GM19397 (cell line): ENCODE measurements around the gene MRPL24.

ENCODE experiments used
- ATAC-seq: cut with Tn5 transposase; IDR thresholded peaks from one replicate; pipeline ENCODE4 v1.9.1; 2021; ENCODE audit warnings: mild to moderate bottlenecking, moderate library complexity; ENCODE audit not compliant: unreplicated experiment

Gene MRPL24

DNA sequence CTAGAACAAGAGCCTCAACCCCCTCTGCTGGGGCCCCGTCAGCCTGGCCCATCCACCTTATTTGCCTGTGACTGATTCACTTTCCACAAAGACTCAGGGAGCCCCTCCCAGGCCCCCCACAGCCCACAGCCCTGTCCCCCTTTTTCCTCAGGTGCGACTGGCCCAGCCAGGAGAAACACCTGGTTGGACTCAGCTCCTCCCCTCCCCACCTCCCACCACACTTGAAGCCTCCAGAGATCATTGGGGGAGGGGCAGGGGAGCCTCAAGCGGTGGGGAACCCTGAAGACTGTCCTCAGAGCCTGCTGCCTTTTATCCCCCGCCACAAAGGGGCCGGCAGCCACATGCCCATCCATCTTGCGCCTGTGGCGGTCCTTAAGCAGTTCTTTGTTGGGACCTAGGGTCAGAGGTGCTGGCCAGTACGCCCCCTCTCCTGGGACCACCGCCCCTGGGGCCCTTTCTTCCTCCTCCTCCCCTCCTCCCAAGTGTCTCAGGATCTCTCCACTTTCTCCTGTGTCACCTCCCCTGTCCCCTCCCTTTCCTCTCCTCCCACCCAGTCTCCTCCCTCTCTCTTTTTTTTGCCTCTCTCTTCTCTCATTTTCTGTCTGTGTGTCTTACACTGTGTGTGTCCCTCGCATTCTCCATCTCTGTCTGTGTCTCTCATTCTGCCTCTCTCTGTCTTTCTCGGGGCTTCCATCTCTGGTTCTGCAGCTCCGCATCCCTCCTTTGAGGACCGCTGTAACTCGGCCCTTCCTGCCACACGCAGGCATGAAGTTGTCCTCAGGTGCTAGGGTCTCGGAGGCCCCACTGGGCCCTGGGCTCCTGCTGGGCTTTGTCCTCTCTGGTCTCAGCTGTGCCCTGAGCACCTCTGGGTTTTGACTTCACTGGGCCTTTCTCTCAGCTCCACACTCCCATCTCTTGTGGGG lies 47.7 kb downstream of the MRPL24 start:
- ATAC-seq: no peak

DNA sequence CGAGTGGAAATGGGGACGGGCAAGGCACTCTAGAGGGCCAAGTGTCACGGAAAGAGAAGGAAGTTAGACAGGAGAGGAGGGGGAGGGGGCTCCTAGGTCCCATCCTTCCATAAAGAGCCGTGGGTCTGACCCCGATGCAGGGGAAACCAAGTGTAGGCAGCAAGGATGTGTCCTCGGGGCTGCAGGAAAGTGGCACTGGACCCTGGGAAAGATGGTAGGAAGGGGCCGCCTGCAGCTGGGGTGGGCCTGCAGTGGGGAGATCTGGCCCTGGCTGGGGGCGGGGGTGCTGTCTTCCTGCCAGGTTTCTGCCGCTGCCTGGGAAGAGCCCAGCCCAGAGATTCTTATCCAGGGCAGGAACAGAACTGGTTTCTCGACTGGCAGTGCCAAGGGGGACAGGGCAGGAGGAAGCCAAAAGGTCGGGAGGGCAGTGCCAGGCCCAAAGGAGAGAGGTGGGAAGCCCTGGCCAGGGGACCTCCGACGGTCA lies 48.4 kb downstream of the MRPL24 start:
- ATAC-seq: no peak

GRCh38 chr1:156691665-156692440 lies 49.0 kb downstream of the MRPL24 start:
- no peak for ATAC-seq

DNA sequence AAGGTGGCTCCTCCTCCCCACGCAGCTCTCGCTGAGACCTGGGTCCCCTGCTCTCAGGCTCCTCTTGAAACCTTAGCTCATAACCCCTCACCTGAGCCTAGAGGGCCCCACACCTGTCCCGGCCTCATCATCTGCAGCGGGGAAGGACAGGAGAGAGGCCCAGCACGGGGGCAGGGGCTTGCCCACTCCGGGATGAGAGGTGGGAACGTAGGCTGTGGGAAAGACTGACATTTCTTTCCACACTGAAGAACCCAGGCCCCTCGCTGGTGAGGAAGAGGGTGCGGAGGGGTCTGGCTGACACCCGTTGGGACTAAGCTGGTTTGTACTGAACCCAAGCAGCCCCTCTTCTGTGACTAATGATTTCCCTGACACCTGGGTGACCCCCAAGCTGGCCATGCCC lies 49.7 kb downstream of the MRPL24 start:
- ATAC-seq: no peak

- no peak for ATAC-seq
Observed at GRCh38 chr1:156690675-156691036, 50.2 kb downstream of the MRPL24 start.

- ATAC-seq: no peak
Observed at GRCh38 chr1:156689953-156690674, 50.8 kb downstream of the MRPL24 start.

DNA sequence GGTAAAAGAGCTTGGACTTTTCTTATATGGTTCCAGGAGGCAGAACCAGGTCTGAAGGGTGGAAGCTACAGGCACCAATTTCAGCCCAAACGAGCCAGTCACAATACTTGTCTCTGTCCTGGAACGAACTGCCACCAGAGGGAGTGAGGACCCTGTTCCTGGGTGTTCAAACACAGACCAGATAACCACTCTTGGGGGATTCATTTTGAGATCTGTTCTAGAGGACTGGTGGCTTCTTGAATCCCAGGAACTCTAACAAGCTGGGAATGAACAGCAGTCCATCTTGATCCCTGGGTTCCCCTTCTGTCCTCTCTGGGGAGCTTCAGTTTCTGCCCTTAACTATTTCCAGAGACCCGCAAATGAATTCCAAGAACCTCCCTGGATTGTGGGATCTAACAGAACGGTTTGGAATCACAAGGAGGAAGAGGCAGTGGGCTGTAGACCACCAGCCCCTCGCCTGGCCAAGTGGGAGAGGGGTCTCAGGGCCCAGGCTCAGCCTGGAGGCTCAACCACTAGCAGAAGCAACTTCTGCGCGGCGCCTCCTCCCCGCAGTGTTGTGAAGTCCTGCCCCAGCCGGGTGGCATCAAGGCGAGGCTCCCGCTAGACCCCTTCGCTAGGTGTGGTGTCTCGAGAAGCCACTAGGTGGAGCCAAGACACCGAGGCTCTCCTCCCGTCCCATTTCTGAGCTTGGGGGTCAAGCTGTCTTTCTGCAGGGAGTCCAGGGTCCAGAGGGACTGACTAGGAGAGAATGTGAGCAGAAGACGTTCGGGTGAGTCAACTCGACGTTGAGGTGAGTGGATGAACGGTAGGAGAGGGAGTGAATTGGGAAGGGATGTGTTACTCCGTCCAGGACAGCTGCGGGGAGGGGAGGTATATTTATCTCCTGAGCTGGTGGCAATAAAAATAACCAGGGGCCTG lies 51.6 kb downstream of the MRPL24 start:
- ATAC-seq: peak; percentile 58
